Endothelial cell of coronary artery (primary cell): ENCODE data around the gene CCDC154. TPM values are rescaled to one million over a fixed set of nuclear protein-coding genes. Genes with fewer than 3 reads are reported as not detected.

Experiments used
- total RNA-seq: library from RNA; depleted of rRNA; stranded (reverse); fragments of >200 nt; gene quantifications from 2 replicates; pipeline ENCODE4 v1.2.3, GENCODE V29; 2014

The CCDC154 gene
- under 0.01 and 0.09 TPM in 2 replicates for total RNA-seq

GRCh38 chr16:1443980-1444729 is at the start of gene CCDC154:
Gene CCDC154, minus strand, starts transcription at chr16:1444556. Its CDS starts 234 bp downstream, at chr16:1444322.

GRCh38 chr16:1492923-1493745 is 48.8 kb upstream of the CCDC154 start, which contains the start of gene TELO2:
Gene TELO2, plus strand, starts transcription at chr16:1493360. Its CDS starts 922 bp downstream, at chr16:1494282.

GRCh38 chr16:1488619-1489018 is 44.3 kb upstream of the CCDC154 start, which contains the start of gene PTX4:
Gene PTX4, minus strand, starts transcription at chr16:1488944. Its CDS starts 35 bp downstream, at chr16:1488909.

GRCh38 chr16:1474796-1475551 is 30.6 kb upstream of the CCDC154 start, which contains the start of gene CLCN7:
Gene CLCN7, minus strand, starts transcription at chr16:1475028. Its CDS starts 54 bp downstream, at chr16:1474974.

GRCh38 chr16:1430759-1431496 is 13.4 kb downstream of the CCDC154 start, which contains the start of gene PERCC1:
Gene PERCC1, plus strand, starts transcription at chr16:1431078. Its CDS starts 1,516 bp downstream, at chr16:1432594.

GRCh38 chr16:1414532-1415260 is 29.7 kb downstream of the CCDC154 start, which contains the start of gene UNKL:
Gene UNKL, minus strand, starts transcription at chr16:1414704. Its CDS starts 13 bp downstream, at chr16:1414691.

Other genes with a start within 250 kb of the CCDC154 start
- not detected in 2 replicates for gene TPSG1, start 219.3 kb downstream of the CCDC154 start, total RNA-seq
- not detected in 2 replicates for gene TPSB2, start 214.4 kb downstream of the CCDC154 start, total RNA-seq
- not detected in 2 replicates for gene TPSAB1, start 203.9 kb downstream of the CCDC154 start, total RNA-seq
- gene TPSD1, start 188.5 kb downstream of the CCDC154 start, total RNA-seq = not detected in 2 replicates
- 44.3 and 50.8 TPM in 2 replicates for gene UBE2I, start 134.9 kb downstream of the CCDC154 start, total RNA-seq
- 0.18 and 1.4 TPM in 2 replicates for gene BAIAP3, start 110.9 kb downstream of the CCDC154 start, total RNA-seq
- gene TSR3, start 92.7 kb downstream of the CCDC154 start, total RNA-seq = 64.8 and 70.5 TPM in 2 replicates
- gene GNPTG, start 92.6 kb downstream of the CCDC154 start, total RNA-seq = 19.9 and 36.2 TPM in 2 replicates
- 8.4 and 8.5 TPM in 2 replicates for gene UNKL, start 29.9 kb downstream of the CCDC154 start, total RNA-seq
- gene UQCC4, start 23.8 kb downstream of the CCDC154 start, total RNA-seq = 17.4 and 20.5 TPM in 2 replicates
- gene PERCC1, start 13.5 kb downstream of the CCDC154 start, total RNA-seq = not detected in 2 replicates
- gene CLCN7, start 30.5 kb upstream of the CCDC154 start, total RNA-seq = 37.3 and 54.8 TPM in 2 replicates
- gene PTX4, start 44.4 kb upstream of the CCDC154 start, total RNA-seq = not detected in 2 replicates
- 15.3 and 19.2 TPM in 2 replicates for gene TELO2, start 48.8 kb upstream of the CCDC154 start, total RNA-seq
- gene TMEM204, start 89.1 kb upstream of the CCDC154 start, total RNA-seq = 19.4 and 26.6 TPM in 2 replicates
- gene IFT140, start 167.5 kb upstream of the CCDC154 start, total RNA-seq = 17.3 and 26.7 TPM in 2 replicates
- 8.2 and 9.1 TPM in 2 replicates for gene CRAMP1, start 167.8 kb upstream of the CCDC154 start, total RNA-seq
- gene JPT2, start 233.7 kb upstream of the CCDC154 start, total RNA-seq = 42.3 and 45.2 TPM in 2 replicates